ENCODE results near the gene SP2. TPM values are rescaled to one million over a fixed set of nuclear protein-coding genes. Genes with fewer than 3 reads are reported as not detected.

SP2 gene
- total RNA-seq, 2 donors from 2014 or later, result 15.2 to 15.8 TPM

DNA sequence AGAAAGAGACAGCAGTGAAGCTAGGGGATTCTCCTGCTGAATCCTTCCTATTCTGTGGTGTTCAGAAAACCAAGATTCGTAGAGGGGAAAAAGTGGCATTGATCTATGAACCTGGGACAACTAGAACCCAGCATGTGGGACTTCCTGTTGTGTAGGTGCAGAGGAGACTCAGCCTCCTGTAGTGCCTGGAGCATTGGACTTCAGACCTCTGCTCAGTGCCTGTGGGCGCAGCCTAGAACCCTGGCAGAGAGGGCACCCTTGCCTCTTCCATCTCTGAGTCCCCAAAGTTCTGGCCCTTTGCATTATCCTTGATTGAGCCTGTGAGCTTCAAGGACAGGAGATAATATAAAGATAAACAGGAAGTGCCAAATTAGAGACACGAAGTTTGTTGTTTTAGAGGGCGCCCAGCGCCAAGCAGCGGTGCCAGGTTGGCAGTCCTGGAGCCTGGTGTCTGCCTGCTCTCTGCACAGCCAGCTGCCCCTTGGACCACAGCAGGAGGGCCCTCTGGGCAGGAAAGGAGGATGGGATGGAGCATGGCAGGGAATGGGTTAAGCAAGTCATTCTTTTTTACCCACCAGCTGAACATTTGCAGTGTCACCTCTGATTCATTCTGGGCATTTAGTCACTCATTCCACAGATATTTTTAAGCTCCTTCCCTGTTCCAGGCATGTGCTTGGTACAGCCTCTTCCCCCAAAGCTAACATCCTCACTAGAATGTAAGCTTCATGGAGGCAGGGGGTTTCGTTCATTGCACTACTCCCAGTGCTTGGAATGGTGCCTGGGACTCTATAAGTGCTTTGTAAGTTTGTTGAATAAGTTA is 33.2 kb upstream of the SP2 start:
- TF ChIP-seq POLR2AphosphoS5 (IDR thresholded peaks at IDR 0.05) (no peak), POLR2A (IDR thresholded peaks at IDR 0.05) (no peak)
- TF ChIP-seq, protein P1, sequence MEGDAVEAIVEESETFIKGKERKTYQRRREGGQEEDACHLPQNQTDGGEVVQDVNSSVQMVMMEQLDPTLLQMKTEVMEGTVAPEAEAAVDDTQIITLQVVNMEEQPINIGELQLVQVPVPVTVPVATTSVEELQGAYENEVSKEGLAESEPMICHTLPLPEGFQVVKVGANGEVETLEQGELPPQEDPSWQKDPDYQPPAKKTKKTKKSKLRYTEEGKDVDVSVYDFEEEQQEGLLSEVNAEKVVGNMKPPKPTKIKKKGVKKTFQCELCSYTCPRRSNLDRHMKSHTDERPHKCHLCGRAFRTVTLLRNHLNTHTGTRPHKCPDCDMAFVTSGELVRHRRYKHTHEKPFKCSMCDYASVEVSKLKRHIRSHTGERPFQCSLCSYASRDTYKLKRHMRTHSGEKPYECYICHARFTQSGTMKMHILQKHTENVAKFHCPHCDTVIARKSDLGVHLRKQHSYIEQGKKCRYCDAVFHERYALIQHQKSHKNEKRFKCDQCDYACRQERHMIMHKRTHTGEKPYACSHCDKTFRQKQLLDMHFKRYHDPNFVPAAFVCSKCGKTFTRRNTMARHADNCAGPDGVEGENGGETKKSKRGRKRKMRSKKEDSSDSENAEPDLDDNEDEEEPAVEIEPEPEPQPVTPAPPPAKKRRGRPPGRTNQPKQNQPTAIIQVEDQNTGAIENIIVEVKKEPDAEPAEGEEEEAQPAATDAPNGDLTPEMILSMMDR (IDR thresholded peaks at IDR 0.05), result no peak
- DNase-seq (ENCODE audit: low spot score), result no peak
- 72% methylated on average over 7 of the region's 7 CpGs for WGBS
- H3K4me3 ChIP-seq, result no peak overlapping the region
- no peaks in the 10 kb centered on the region for H3K36me3 ChIP-seq
- H3K9me3 ChIP-seq, result no peaks in the 10 kb centered on the region
- no peaks in the 10 kb centered on the region for H3K4me1 ChIP-seq (replicated peaks)
- intact Hi-C loops (cut with DNase I), result no loop called here
- H3K27me3 ChIP-seq (replicated peaks; ENCODE audit: insufficient read depth), result peaks cover 5% of the 10 kb centered on the region
- H3K27ac ChIP-seq, result no peak overlapping the region

DNA sequence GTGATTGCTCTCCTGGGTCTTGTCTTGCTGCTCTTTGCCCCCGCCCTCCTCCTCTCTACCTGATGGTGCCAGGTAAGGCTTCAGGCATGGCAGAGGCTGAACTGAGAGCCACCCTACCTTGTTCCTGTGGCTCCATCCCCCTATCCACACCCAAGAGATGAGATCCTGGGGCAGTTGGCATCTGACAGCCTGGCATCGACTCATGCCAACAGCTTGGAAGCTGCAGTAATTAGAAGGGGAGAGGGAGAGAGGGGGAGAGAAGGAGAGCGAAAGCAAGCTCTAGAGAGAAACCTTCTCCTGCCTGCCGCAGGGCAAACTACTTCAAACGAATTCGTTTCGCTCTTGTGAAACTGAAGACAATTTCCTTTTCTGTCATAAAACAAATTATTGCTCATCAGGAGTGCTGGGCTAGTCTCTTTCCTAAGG is 31.2 kb upstream of the SP2 start:
- intact Hi-C loops (cut with DNase I), result no loop called here
- no peak for DNase-seq (ENCODE audit: low spot score)
- no peak overlapping the region for H3K27ac ChIP-seq
- H3K9me3 ChIP-seq, result no peaks in the 10 kb centered on the region
- TF ChIP-seq, protein P1 (IDR thresholded peaks at IDR 0.05), result no peak
- TF ChIP-seq POLR2AphosphoS5 (IDR thresholded peaks at IDR 0.05) (no peak), POLR2A (IDR thresholded peaks at IDR 0.05) (no peak)
- peaks cover 5% of the 10 kb centered on the region for H3K27me3 ChIP-seq (replicated peaks; ENCODE audit: insufficient read depth)
- no peaks in the 10 kb centered on the region for H3K4me1 ChIP-seq (replicated peaks)
- 19% methylated on average over 7 of the region's 7 CpGs for WGBS
- no peaks in the 10 kb centered on the region for H3K36me3 ChIP-seq
- no peak overlapping the region for H3K4me3 ChIP-seq

DNA sequence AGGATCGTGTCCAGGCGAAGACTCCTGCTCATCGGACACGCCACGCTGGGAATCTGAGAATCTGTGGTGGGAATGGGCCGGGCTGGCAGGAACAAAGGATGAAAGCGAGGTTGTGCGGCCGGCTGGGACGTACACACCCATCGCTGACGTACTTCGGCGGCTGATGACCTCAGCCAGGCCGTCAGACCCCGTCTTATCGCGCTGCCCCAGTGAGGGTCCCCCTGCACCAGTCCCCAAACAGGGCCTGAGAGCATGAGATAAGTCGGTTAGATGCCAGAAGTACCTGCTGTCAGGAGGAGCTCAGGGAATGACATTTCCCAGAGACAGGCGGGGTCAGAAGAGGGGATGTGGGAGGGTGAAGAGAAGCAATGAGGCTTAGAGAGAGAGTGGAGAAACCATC is 29.1 kb upstream of the SP2 start:
- Histone ChIP-seq H3K9me3 (no peaks in the 10 kb centered on the region), H3K27me3 (replicated peaks; ENCODE audit: insufficient read depth) (peaks cover 5% of the 10 kb centered on the region), H3K4me1 (replicated peaks) (no peaks in the 10 kb centered on the region), H3K4me3 (no peak overlapping the region), H3K36me3 (no peaks in the 10 kb centered on the region), H3K27ac (no peak overlapping the region)
- no peak for TF ChIP-seq POLR2A (IDR thresholded peaks at IDR 0.05)
- TF ChIP-seq, protein P1 (IDR thresholded peaks at IDR 0.05), result no peak
- DNase-seq (ENCODE audit: low spot score), result no peak
- intact Hi-C loops (cut with DNase I), result no loop called here
- WGBS, result 48% methylated on average over 14 of the region's 20 CpGs

DNA sequence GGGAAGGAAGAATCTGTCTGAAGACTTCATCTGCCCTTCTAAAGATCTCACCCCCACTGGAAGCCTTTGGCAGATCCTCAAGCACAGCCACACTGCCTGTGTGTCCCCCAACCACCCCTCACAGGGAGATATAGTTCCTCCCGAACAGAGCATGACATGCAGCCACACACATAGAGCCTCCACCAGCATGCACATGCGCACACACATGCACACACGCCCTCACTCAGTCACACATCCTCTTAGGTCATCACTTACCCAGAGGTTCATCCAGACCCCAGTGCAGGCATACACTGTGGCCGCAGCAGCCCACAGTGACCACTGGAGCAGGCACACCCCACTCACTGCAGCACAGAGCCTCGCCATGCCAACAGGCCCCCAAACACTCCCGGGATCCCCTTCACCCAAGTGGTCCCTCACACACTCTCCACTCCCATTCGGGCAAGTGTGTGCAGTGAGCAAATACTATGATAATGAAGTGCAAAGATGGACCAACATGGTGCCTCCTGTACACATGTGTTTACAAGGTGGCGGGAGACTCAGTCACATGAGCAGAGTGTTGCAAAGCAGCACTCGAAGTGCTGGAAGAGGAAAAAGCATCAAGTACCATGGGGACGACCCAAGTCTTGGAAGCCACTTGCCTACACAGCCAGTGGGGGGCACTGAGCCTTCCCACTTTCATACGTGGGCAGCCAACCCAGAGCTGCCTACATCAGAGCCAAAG is 28.1 kb upstream of the SP2 start:
- Histone ChIP-seq H3K4me1 (replicated peaks) (peaks cover 5% of the 10 kb centered on the region), H3K4me3 (no peak overlapping the region), H3K9me3 (no peaks in the 10 kb centered on the region), H3K27ac (no peak overlapping the region), H3K36me3 (no peaks in the 10 kb centered on the region), H3K27me3 (replicated peaks; ENCODE audit: insufficient read depth) (peaks cover 10% of the 10 kb centered on the region)
- DNase-seq (ENCODE audit: low spot score), result no peak
- intact Hi-C loops (cut with DNase I), result no loop called here
- 82% methylated on average over 9 of the region's 11 CpGs for WGBS
- TF ChIP-seq POLR2AphosphoS5 (IDR thresholded peaks at IDR 0.05) (no peak), POLR2A (IDR thresholded peaks at IDR 0.05) (no peak)
- TF ChIP-seq, protein P1 (IDR thresholded peaks at IDR 0.05), result no peak

All from prostate gland (tissue), 2 donors.